Natural killer cell (primary cell): ENCODE data around the gene CSMD2. TPM values are rescaled to one million over a fixed set of nuclear protein-coding genes. Genes with fewer than 3 reads are reported as not detected.

Source experiments
- ATAC-seq, 3 donors: fragments of 150-1000 bp in 2 of 3; fragments of 200-7000 bp in 1 of 3; cut with Tn5 transposase; 1 replicate in 1 of 3; 2 replicates in 2 of 3; pipeline ENCODE4 v1.10.0; 2021; ENCODE audit warnings: mild to moderate bottlenecking in 2 of 3, moderate library complexity in 2 of 3
- DNase-seq, 2 donors: peaks; one replicate each; pipeline versions ENCODE4 v3.0.0 to v3.0.0-alpha.2; 2013 to 2021; ENCODE audit warnings: mixed read lengths in 1 of 2
- H3K27ac ChIP-seq: one replicate; pipeline ENCODE4 v1.5.1; 2013; ENCODE audit warnings: mild to moderate bottlenecking, low read length
- H3K27me3 ChIP-seq: one replicate; pipeline ENCODE4 v1.6.1; 2013; ENCODE audit warnings: low read length; ENCODE audit not compliant: control insufficient read depth, insufficient read depth
- H3K36me3 ChIP-seq: one replicate; pipeline ENCODE4 v1.6.1; 2013; ENCODE audit warnings: low read length; ENCODE audit not compliant: control insufficient read depth, insufficient read depth
- H3K4me1 ChIP-seq: one replicate; pipeline ENCODE4 v1.6.1; 2013; ENCODE audit warnings: low read length; ENCODE audit not compliant: control insufficient read depth, insufficient read depth
- H3K4me3 ChIP-seq: one replicate; pipeline ENCODE4 v1.5.1; 2013; ENCODE audit warnings: low read length
- H3K9me3 ChIP-seq: one replicate; pipeline ENCODE4 v1.6.1; 2013; ENCODE audit warnings: low read length; ENCODE audit not compliant: control insufficient read depth, insufficient read depth
- H3K27ac Mint-ChIP-seq, 2 donors: one replicate each; pipeline ENCODE4 v1.8.0; 2022; ENCODE audit warnings: mild to moderate bottlenecking in 2 of 2, mixed read lengths in 2 of 2, moderate library complexity in 1 of 2
- H3K27me3 Mint-ChIP-seq, 2 donors: one replicate each; pipeline ENCODE4 v1.8.0; 2022; ENCODE audit warnings: low read depth in 2 of 2, mixed read lengths in 2 of 2
- H3K36me3 Mint-ChIP-seq: one replicate; pipeline ENCODE4 v1.8.0; 2022; ENCODE audit warnings: mixed read lengths
- H3K4me1 Mint-ChIP-seq, 2 donors: one replicate each; pipeline ENCODE4 v1.8.0; 2022; ENCODE audit warnings: mixed read lengths in 2 of 2
- H3K4me3 Mint-ChIP-seq: one replicate; pipeline ENCODE4 v1.8.0; 2022; ENCODE audit warnings: mild to moderate bottlenecking, moderate library complexity, mixed read lengths
- H3K9me3 Mint-ChIP-seq, 2 donors: one replicate each; pipeline ENCODE4 v1.8.0; 2022; ENCODE audit warnings: mixed read lengths in 2 of 2
- CTCF ChIP-seq: fragments of 200-600 bp; IDR thresholded peaks from one replicate; pipeline ENCODE4 v1.8.0; 2022; ENCODE audit warnings: antibody characterized with exemption
- WGBS: methylation state at CpG from one replicate; pipeline ENCODE4 v1.1.7; 2013; ENCODE audit warnings: missing lambda C conversion rate; ENCODE audit not compliant: insufficient coverage; 5-methylcytosine and 5-hydroxymethylcytosine counted together
- intact Hi-C: fragments of 100-400 bp; cut with micrococcal nuclease; formaldehyde crosslinking; loops from one replicate; pipeline ENCODE4 v1.14.2; 2022
- total RNA-seq, 4 donors: library from RNA; stranded (reverse); fragments of 120-200 nt in 1 of 4; gene quantifications; one replicate each; pipeline versions ENCODE4 v1.2.3 to v1.2.4, GENCODE V29; 2013 to 2022

CSMD2 gene
- total RNA-seq, 3 donors from 2014 or later (not counting 1 experiment from before 2014, with no cell fraction given), result not detected

GRCh38 chr1:33906156-33906555 is 258.9 kb downstream of the CSMD2 start:
- intact Hi-C loops, result no loop called here
- ATAC-seq, result no peak
- Histone ChIP-seq H3K36me3 (no peaks in the 10 kb centered on the region), H3K4me3 (no peak overlapping the region), H3K27me3 (peaks cover 4% of the 10 kb centered on the region), H3K4me1 (no peaks in the 10 kb centered on the region), H3K9me3 (no peaks in the 10 kb centered on the region), H3K27ac (no peak overlapping the region)
- Mint-ChIP-seq H3K9me3 (no peaks in the 10 kb centered on the region), H3K27ac (no peak overlapping the region), H3K4me3 (no peak overlapping the region), H3K36me3 (no peaks in the 10 kb centered on the region), H3K27me3 (peaks cover 0 to 18% of the 10 kb centered on the region in 2 donors), H3K4me1 (no peaks in the 10 kb centered on the region)
- TF ChIP-seq CTCF, result no peak
- DNase-seq, result no peak
- 71% methylated on average over 1 of the region's 1 CpG for WGBS

GRCh38 chr1:33905241-33905640 is 259.8 kb downstream of the CSMD2 start:
- H3K36me3 Mint-ChIP-seq, result no peaks in the 10 kb centered on the region
- no peaks in the 10 kb centered on the region for H3K4me1 ChIP-seq
- no peaks in the 10 kb centered on the region for H3K9me3 Mint-ChIP-seq
- TF ChIP-seq CTCF, result no peak
- H3K27me3 Mint-ChIP-seq, result peaks cover 0 to 16% of the 10 kb centered on the region in 2 donors
- H3K27ac ChIP-seq, result no peak overlapping the region
- ATAC-seq, result no peak
- no peak overlapping the region for H3K4me3 ChIP-seq
- H3K27me3 ChIP-seq, result no peaks in the 10 kb centered on the region
- no peak for DNase-seq
- WGBS, result 70% methylated on average over 3 of the region's 3 CpGs
- H3K36me3 ChIP-seq, result no peaks in the 10 kb centered on the region
- intact Hi-C loops, result no loop called here
- no peaks in the 10 kb centered on the region for H3K4me1 Mint-ChIP-seq
- no peak overlapping the region for H3K4me3 Mint-ChIP-seq
- H3K27ac Mint-ChIP-seq, result no peak overlapping the region
- no peaks in the 10 kb centered on the region for H3K9me3 ChIP-seq

DNA sequence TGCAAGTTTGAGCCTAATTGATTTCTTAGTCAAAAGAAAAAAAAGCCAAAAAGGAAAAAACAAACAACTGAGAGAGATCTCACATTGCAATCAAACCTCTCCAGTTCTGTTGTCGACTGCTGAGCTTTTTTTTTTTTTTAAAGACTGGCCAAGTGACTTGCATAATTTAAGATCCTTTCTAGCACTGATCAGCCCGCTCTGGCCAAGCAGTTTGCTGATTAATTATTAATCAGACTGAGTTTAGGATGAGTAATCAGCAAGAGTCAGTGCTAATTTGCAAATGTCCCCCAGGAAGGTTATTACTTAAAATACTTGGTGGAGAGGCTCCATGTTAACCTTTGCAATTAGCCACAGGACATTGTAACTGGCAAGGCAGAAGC is 261.8 kb downstream of the CSMD2 start:
- WGBS, result 38% methylated on average over 2 of the region's 2 CpGs
- TF ChIP-seq CTCF, result no peak
- H3K27me3 Mint-ChIP-seq, result peaks cover 0 to 12% of the 10 kb centered on the region in 2 donors
- H3K27ac Mint-ChIP-seq, result no peak overlapping the region
- no peaks in the 10 kb centered on the region for H3K4me1 ChIP-seq
- H3K9me3 Mint-ChIP-seq, result no peaks in the 10 kb centered on the region
- H3K27ac ChIP-seq, result no peak overlapping the region
- H3K4me3 Mint-ChIP-seq, result no peak overlapping the region
- no peaks in the 10 kb centered on the region for H3K9me3 ChIP-seq
- H3K36me3 Mint-ChIP-seq, result no peaks in the 10 kb centered on the region
- no peak overlapping the region for H3K4me3 ChIP-seq
- H3K27me3 ChIP-seq, result no peaks in the 10 kb centered on the region
- H3K4me1 Mint-ChIP-seq, result no peaks in the 10 kb centered on the region
- no peak for ATAC-seq
- intact Hi-C loops, result no loop called here
- no peaks in the 10 kb centered on the region for H3K36me3 ChIP-seq
- DNase-seq, result no peak

DNA sequence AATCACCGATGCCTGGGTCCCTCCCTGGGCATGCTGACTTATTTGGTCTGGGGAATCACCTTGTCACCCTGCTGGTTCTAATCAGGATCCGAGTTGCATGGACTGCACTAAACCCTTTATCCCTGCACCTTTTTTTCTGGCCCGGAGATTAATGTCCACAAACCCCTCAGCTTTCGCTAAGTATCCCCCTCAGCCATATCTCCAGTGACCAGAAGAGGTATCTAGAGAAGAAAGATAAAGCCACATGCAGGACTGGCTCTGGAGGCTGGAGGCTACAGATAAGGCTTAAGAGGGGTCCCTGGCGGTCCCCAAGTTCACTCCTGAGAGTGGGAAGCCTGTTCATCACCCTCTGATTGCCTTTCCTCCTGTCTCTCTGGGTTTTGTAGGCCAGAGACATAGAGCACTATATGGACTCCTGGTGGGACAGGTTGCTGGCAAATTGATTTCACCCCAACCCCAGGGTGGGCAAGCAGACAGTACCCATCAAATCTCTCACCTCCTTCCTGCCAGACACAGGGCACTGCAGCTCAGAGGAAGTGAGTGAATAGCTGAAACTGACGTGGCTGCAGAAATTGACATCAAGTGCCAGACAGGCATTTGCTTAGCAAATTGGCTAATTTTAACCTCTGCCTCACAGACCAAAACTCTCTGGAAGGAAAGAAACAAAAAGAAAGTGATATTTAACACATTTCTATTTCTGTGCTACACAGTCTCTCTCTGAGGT is 262.4 kb downstream of the CSMD2 start:
- ATAC-seq (no peak), DNase-seq (no peak)
- Histone ChIP-seq H3K4me3 (no peak overlapping the region), H3K9me3 (no peaks in the 10 kb centered on the region), H3K36me3 (no peaks in the 10 kb centered on the region), H3K4me1 (no peaks in the 10 kb centered on the region), H3K27ac (no peak overlapping the region), H3K27me3 (no peaks in the 10 kb centered on the region)
- Mint-ChIP-seq H3K4me3 (no peak overlapping the region), H3K4me1 (no peaks in the 10 kb centered on the region), H3K27ac (no peak overlapping the region), H3K36me3 (no peaks in the 10 kb centered on the region), H3K27me3 (peaks cover 0 to 12% of the 10 kb centered on the region in 2 donors), H3K9me3 (no peaks in the 10 kb centered on the region)
- no peak for TF ChIP-seq CTCF
- intact Hi-C loops, result no loop called here
- 58% methylated on average over 6 of the region's 6 CpGs for WGBS
